ENCODE measurements around the gene LRRFIP1. TPM values are rescaled to one million over a fixed set of nuclear protein-coding genes. Genes with fewer than 3 reads are reported as not detected.

Gene LRRFIP1
- total and polyA plus RNA-seq, 2 donors (not counting 1 experiment from before 2014, with no cell fraction given) = 42.0 to 139 TPM

- intact Hi-C loops (cut with micrococcal nuclease) = no loop called here
- no peaks in the 10 kb centered on the region for H3K9me3 ChIP-seq (ENCODE audit: control extremely low read depth in 1 of 3, control insufficient read depth in 2 of 3, insufficient read depth in 1 of 3, low read length in 2 of 3)
- no peaks in the 10 kb centered on the region for H3K36me3 ChIP-seq (replicated peaks in 1 of 2; ENCODE audit: control extremely low read depth in 1 of 2, control insufficient read depth in 1 of 2, extremely low read depth in 1 of 2, insufficient read depth in 2 of 2, low read length in 1 of 2)
- ChIA-PET POLR2A (no interaction called here), CTCF (interaction anchor here (0.9 to 1.5 kb wide), 3 partner anchors 10 to 36 kb away, joined by 3 to 11 read pairs (median 4); no protein-coding TSS in a partner anchor)
- Mint-ChIP-seq H3K27ac (peak overlapping the region; percentile 7), H3K4me1 (peaks cover 16% of the 10 kb centered on the region), H3K9me3 (ENCODE audit: insufficient read depth) (no peaks in the 10 kb centered on the region), H3K4me3 (peak overlapping the region; percentile 40), H3K27me3 (peaks cover 33% of the 10 kb centered on the region)
- H3K27me3 ChIP-seq (replicated peaks in 1 of 4; ENCODE audit: control extremely low read depth in 1 of 4, control insufficient read depth in 3 of 4, insufficient read depth in 4 of 4, low read length in 3 of 4) = peaks cover 0 to 6% (median 2%) of the 10 kb centered on the region in 4 experiments
- peak overlapping the region; percentile 29 for H3K9ac ChIP-seq (ENCODE audit: low read length)
- peaks cover 7 to 18% of the 10 kb centered on the region in 2 donors for H3K4me1 ChIP-seq (ENCODE audit: control insufficient read depth in 2 of 2, insufficient read depth in 2 of 2, low read length in 2 of 2)
- H4K20me1 ChIP-seq (ENCODE audit: control insufficient read depth, insufficient read depth, low read length, poor library complexity, severe bottlenecking) = no peaks in the 10 kb centered on the region
- whole genome bisulfite sequencing (ENCODE audit: insufficient coverage) = 13% methylated on average over 13 of the region's 13 CpGs
- H3K79me2 ChIP-seq (ENCODE audit: control insufficient read depth, insufficient read depth, low read length) = no peaks in the 10 kb centered on the region
- ATAC-seq (ENCODE audit: low read depth) = peak; percentile 80
- DNase-seq = peak; percentile 80
- H2AFZ ChIP-seq (ENCODE audit: insufficient read depth, low read depth, low read length, poor library complexity, severe bottlenecking) = no peak overlapping the region
- H3K27ac ChIP-seq (ENCODE audit: low read length in 2 of 2) = no peak overlapping the region
- H3K4me3 ChIP-seq (ENCODE audit: control extremely low read depth in 1 of 5, extremely low read depth in 1 of 5, insufficient read depth in 1 of 5, low read depth in 2 of 5, low read length in 4 of 5) = no peak overlapping the region
- peak overlapping the region; percentile 42 for H3K4me2 ChIP-seq (replicated peaks; ENCODE audit: low read depth, low read length, poor library complexity, severe bottlenecking)
- TF ChIP-seq CTCF (IDR thresholded peaks at IDR 0.05) (no peak), EZH2 (IDR thresholded peaks at IDR 0.05; ENCODE audit: borderline replicate concordance, insufficient read depth, low read depth, low read length, poor library complexity, severe bottlenecking) (no peak)
Observed at GRCh38 chr2:237662671-237663093, 35.3 kb downstream of the LRRFIP1 start.

- H3K4me3 Mint-ChIP-seq = no peak overlapping the region
- no peak overlapping the region for H2AFZ ChIP-seq (ENCODE audit: insufficient read depth, low read depth, low read length, poor library complexity, severe bottlenecking)
- H3K9ac ChIP-seq (ENCODE audit: low read length) = no peak overlapping the region
- no peak overlapping the region for H3K27ac ChIP-seq (ENCODE audit: low read length in 2 of 2)
- peaks cover 36% of the 10 kb centered on the region for H3K27me3 Mint-ChIP-seq
- no peaks in the 10 kb centered on the region for H3K79me2 ChIP-seq (ENCODE audit: control insufficient read depth, insufficient read depth, low read length)
- TF ChIP-seq CTCF (IDR thresholded peaks at IDR 0.05) (no peak), EZH2 (IDR thresholded peaks at IDR 0.05; ENCODE audit: borderline replicate concordance, insufficient read depth, low read depth, low read length, poor library complexity, severe bottlenecking) (no peak)
- H3K9me3 Mint-ChIP-seq (ENCODE audit: insufficient read depth) = no peaks in the 10 kb centered on the region
- peaks cover 7 to 18% of the 10 kb centered on the region in 2 donors for H3K4me1 ChIP-seq (ENCODE audit: control insufficient read depth in 2 of 2, insufficient read depth in 2 of 2, low read length in 2 of 2)
- H3K4me1 Mint-ChIP-seq = peaks cover 18% of the 10 kb centered on the region
- no peaks in the 10 kb centered on the region for H3K9me3 ChIP-seq (ENCODE audit: control extremely low read depth in 1 of 3, control insufficient read depth in 2 of 3, insufficient read depth in 1 of 3, low read length in 2 of 3)
- 98% methylated on average over 12 of the region's 12 CpGs for WGBS (ENCODE audit: insufficient coverage)
- ChIA-PET POLR2A (no interaction called here), CTCF (interaction anchor here (0.9 to 1.5 kb wide), 3 partner anchors 9 to 35 kb away, joined by 3 to 11 read pairs (median 4); no protein-coding TSS in a partner anchor)
- H4K20me1 ChIP-seq (ENCODE audit: control insufficient read depth, insufficient read depth, low read length, poor library complexity, severe bottlenecking) = no peaks in the 10 kb centered on the region
- no peak overlapping the region for H3K4me2 ChIP-seq (replicated peaks; ENCODE audit: low read depth, low read length, poor library complexity, severe bottlenecking)
- no peak overlapping the region for H3K27ac Mint-ChIP-seq
- no peak overlapping the region for H3K4me3 ChIP-seq (ENCODE audit: control extremely low read depth in 1 of 5, extremely low read depth in 1 of 5, insufficient read depth in 1 of 5, low read depth in 2 of 5, low read length in 4 of 5)
- H3K27me3 ChIP-seq (replicated peaks in 1 of 4; ENCODE audit: control extremely low read depth in 1 of 4, control insufficient read depth in 3 of 4, insufficient read depth in 4 of 4, low read length in 3 of 4) = peaks cover 0 to 12% (median 6%) of the 10 kb centered on the region in 4 experiments
- ATAC-seq (ENCODE audit: low read depth) (no peak), DNase-seq (no peak)
- H3K36me3 ChIP-seq (replicated peaks in 1 of 2; ENCODE audit: control extremely low read depth in 1 of 2, control insufficient read depth in 1 of 2, extremely low read depth in 1 of 2, insufficient read depth in 2 of 2, low read length in 1 of 2) = no peaks in the 10 kb centered on the region
- intact Hi-C loops (cut with micrococcal nuclease) = no loop called here
Observed at GRCh38 chr2:237663517-237664110, 36.2 kb downstream of the LRRFIP1 start.
